ENCODE data around the gene PLAAT4.
"Not testable (repeated sequence)": the region's sequence is repeated elsewhere in the genome, so short reads cannot be mapped to it uniquely, and the experiment has no call there.

Gene PLAAT4

GRCh38 chr11:63528156-63528555 is 8.5 kb upstream of the PLAAT4 start:
- not testable (repeated sequence) for H3K9me3 ChIP-seq (ENCODE audit: control insufficient read depth, low read length); H3K36me3 ChIP-seq (ENCODE audit: control insufficient read depth, insufficient read depth, low read length); H3K27me3 ChIP-seq (ENCODE audit: control insufficient read depth, insufficient read depth, low read length, poor library complexity, severe bottlenecking); H3K4me3 ChIP-seq (ENCODE audit: insufficient read depth, low read depth, low read length); H3K27ac ChIP-seq (ENCODE audit: insufficient read depth, low read depth, low read length, poor library complexity, severe bottlenecking)
- H3K4me1 ChIP-seq (ENCODE audit: control insufficient read depth, insufficient read depth, low read length): peaks cover 18% of the 10 kb centered on the region
- WGBS, 2 experiments: 20 to 21% methylated on average over 6 to 7 of the region's 11 CpGs

- not testable (repeated sequence) for H3K4me3 ChIP-seq (ENCODE audit: insufficient read depth, low read depth, low read length); H3K27ac ChIP-seq (ENCODE audit: insufficient read depth, low read depth, low read length, poor library complexity, severe bottlenecking); H3K36me3 ChIP-seq (ENCODE audit: control insufficient read depth, insufficient read depth, low read length); H3K27me3 ChIP-seq (ENCODE audit: control insufficient read depth, insufficient read depth, low read length, poor library complexity, severe bottlenecking); H3K9me3 ChIP-seq (ENCODE audit: control insufficient read depth, low read length)
- WGBS, 2 experiments: 11 to 17% methylated on average over 1 of the region's 3 CpGs
- peaks cover 20% of the 10 kb centered on the region for H3K4me1 ChIP-seq (ENCODE audit: control insufficient read depth, insufficient read depth, low read length)
Measured at GRCh38 chr11:63528729-63529278, 7.8 kb upstream of the PLAAT4 start.

GRCh38 chr11:63529373-63529772 is 7.2 kb upstream of the PLAAT4 start:
- 33 to 35% methylated on average over 6 of the region's 6 CpGs for WGBS, 2 experiments
- not testable (repeated sequence) for H3K27ac ChIP-seq (ENCODE audit: insufficient read depth, low read depth, low read length, poor library complexity, severe bottlenecking); H3K9me3 ChIP-seq (ENCODE audit: control insufficient read depth, low read length); H3K27me3 ChIP-seq (ENCODE audit: control insufficient read depth, insufficient read depth, low read length, poor library complexity, severe bottlenecking); H3K36me3 ChIP-seq (ENCODE audit: control insufficient read depth, insufficient read depth, low read length); H3K4me3 ChIP-seq (ENCODE audit: insufficient read depth, low read depth, low read length)
- H3K4me1 ChIP-seq (ENCODE audit: control insufficient read depth, insufficient read depth, low read length): peaks cover 20% of the 10 kb centered on the region

GRCh38 chr11:63530021-63530420 is 6.6 kb upstream of the PLAAT4 start:
- H3K9me3 ChIP-seq (ENCODE audit: control insufficient read depth, low read length): no peaks in the 10 kb centered on the region
- WGBS, 2 experiments: 69 to 73% methylated on average over 2 of the region's 2 CpGs

GRCh38 chr11:63531074-63531792 is 5.4 kb upstream of the PLAAT4 start:
- not testable (repeated sequence) for H3K36me3 ChIP-seq (ENCODE audit: control insufficient read depth, insufficient read depth, low read length); H3K27ac ChIP-seq (ENCODE audit: insufficient read depth, low read depth, low read length, poor library complexity, severe bottlenecking); H3K9me3 ChIP-seq (ENCODE audit: control insufficient read depth, low read length); H3K4me3 ChIP-seq (ENCODE audit: insufficient read depth, low read depth, low read length); H3K27me3 ChIP-seq (ENCODE audit: control insufficient read depth, insufficient read depth, low read length, poor library complexity, severe bottlenecking)
- H3K4me1 ChIP-seq (ENCODE audit: control insufficient read depth, insufficient read depth, low read length): peaks cover 20% of the 10 kb centered on the region
- WGBS, 2 experiments: 63 to 71% methylated on average over 1 to 4 of the region's 6 CpGs

More at GRCh38 chr11:63530021-63530420, 6.6 kb upstream of the PLAAT4 start:
- Histone ChIP-seq H3K36me3 (ENCODE audit: control insufficient read depth, insufficient read depth, low read length) (no peaks in the 10 kb centered on the region), H3K27me3 (ENCODE audit: control insufficient read depth, insufficient read depth, low read length, poor library complexity, severe bottlenecking) (peaks cover 4% of the 10 kb centered on the region), H3K4me3 (ENCODE audit: insufficient read depth, low read depth, low read length) (no peak overlapping the region), H3K27ac (ENCODE audit: insufficient read depth, low read depth, low read length, poor library complexity, severe bottlenecking) (no peak overlapping the region), H3K4me1 (ENCODE audit: control insufficient read depth, insufficient read depth, low read length) (peaks cover 20% of the 10 kb centered on the region)

- Histone ChIP-seq H3K4me1 (ENCODE audit: control insufficient read depth, insufficient read depth, low read length) (peaks cover 26% of the 10 kb centered on the region), H3K4me3 (ENCODE audit: insufficient read depth, low read depth, low read length) (no peak overlapping the region), H3K27me3 (ENCODE audit: control insufficient read depth, insufficient read depth, low read length, poor library complexity, severe bottlenecking) (peaks cover 4% of the 10 kb centered on the region), H3K27ac (ENCODE audit: insufficient read depth, low read depth, low read length, poor library complexity, severe bottlenecking) (no peak overlapping the region), H3K36me3 (ENCODE audit: control insufficient read depth, insufficient read depth, low read length) (no peaks in the 10 kb centered on the region), H3K9me3 (ENCODE audit: control insufficient read depth, low read length) (no peaks in the 10 kb centered on the region)
- 41 to 46% methylated on average over 2 of the region's 2 CpGs for WGBS, 2 experiments
Measured at GRCh38 chr11:63532117-63532516, 4.5 kb upstream of the PLAAT4 start.

GRCh38 chr11:63532799-63533475 is 3.7 kb upstream of the PLAAT4 start:
- Histone ChIP-seq H3K9me3 (ENCODE audit: control insufficient read depth, low read length) (no peaks in the 10 kb centered on the region), H3K27me3 (ENCODE audit: control insufficient read depth, insufficient read depth, low read length, poor library complexity, severe bottlenecking) (peaks cover 4% of the 10 kb centered on the region), H3K27ac (ENCODE audit: insufficient read depth, low read depth, low read length, poor library complexity, severe bottlenecking) (no peak overlapping the region), H3K4me1 (ENCODE audit: control insufficient read depth, insufficient read depth, low read length) (peaks cover 34% of the 10 kb centered on the region), H3K4me3 (ENCODE audit: insufficient read depth, low read depth, low read length) (no peak overlapping the region), H3K36me3 (ENCODE audit: control insufficient read depth, insufficient read depth, low read length) (no peaks in the 10 kb centered on the region)
- WGBS, 2 experiments: 60 to 61% methylated on average over 4 of the region's 4 CpGs

GRCh38 chr11:63534076-63534475 is 2.5 kb upstream of the PLAAT4 start:
- 93 to 97% methylated on average over 3 of the region's 3 CpGs for WGBS, 2 experiments

GRCh38 chr11:63534895-63535461 is 1.6 kb upstream of the PLAAT4 start:
- Histone ChIP-seq H3K4me1 (ENCODE audit: control insufficient read depth, insufficient read depth, low read length) (peaks cover 27% of the 10 kb centered on the region), H3K9me3 (ENCODE audit: control insufficient read depth, low read length) (no peaks in the 10 kb centered on the region), H3K36me3 (ENCODE audit: control insufficient read depth, insufficient read depth, low read length) (no peaks in the 10 kb centered on the region), H3K4me3 (ENCODE audit: insufficient read depth, low read depth, low read length) (no peak overlapping the region), H3K27me3 (ENCODE audit: control insufficient read depth, insufficient read depth, low read length, poor library complexity, severe bottlenecking) (no peaks in the 10 kb centered on the region), H3K27ac (ENCODE audit: insufficient read depth, low read depth, low read length, poor library complexity, severe bottlenecking) (no peak overlapping the region)
- 91 to 96% methylated on average over 5 of the region's 5 CpGs for WGBS, 2 experiments

More at GRCh38 chr11:63534076-63534475, 2.5 kb upstream of the PLAAT4 start:
- Histone ChIP-seq H3K9me3 (ENCODE audit: control insufficient read depth, low read length) (no peaks in the 10 kb centered on the region), H3K27me3 (ENCODE audit: control insufficient read depth, insufficient read depth, low read length, poor library complexity, severe bottlenecking) (peaks cover 3% of the 10 kb centered on the region), H3K27ac (ENCODE audit: insufficient read depth, low read depth, low read length, poor library complexity, severe bottlenecking) (no peak overlapping the region), H3K4me1 (ENCODE audit: control insufficient read depth, insufficient read depth, low read length) (peaks cover 34% of the 10 kb centered on the region), H3K36me3 (ENCODE audit: control insufficient read depth, insufficient read depth, low read length) (no peaks in the 10 kb centered on the region), H3K4me3 (ENCODE audit: insufficient read depth, low read depth, low read length) (no peak overlapping the region)

GRCh38 chr11:63535734-63536133 is 874 bp upstream of the PLAAT4 start:
- Histone ChIP-seq H3K36me3 (ENCODE audit: control insufficient read depth, insufficient read depth, low read length) (no peaks in the 10 kb centered on the region), H3K9me3 (ENCODE audit: control insufficient read depth, low read length) (no peaks in the 10 kb centered on the region), H3K4me3 (ENCODE audit: insufficient read depth, low read depth, low read length) (no peak overlapping the region), H3K4me1 (ENCODE audit: control insufficient read depth, insufficient read depth, low read length) (peaks cover 27% of the 10 kb centered on the region), H3K27ac (ENCODE audit: insufficient read depth, low read depth, low read length, poor library complexity, severe bottlenecking) (no peak overlapping the region), H3K27me3 (ENCODE audit: control insufficient read depth, insufficient read depth, low read length, poor library complexity, severe bottlenecking) (no peaks in the 10 kb centered on the region)
- WGBS, 2 experiments: 93 to 96% methylated on average over 1 of the region's 1 CpG

Data from ectodermal cell (in vitro differentiated cells).